GM12878 (cell line): ENCODE measurements around the gene RANBP3. TPM values are rescaled to one million over a fixed set of nuclear protein-coding genes. Genes with fewer than 3 reads are reported as not detected.

Experiments used
- ATAC-seq: fragments of 200-7000 bp; cut with Tn5 transposase; 3 replicates; pipeline ENCODE4 v1.9.1; 2020; ENCODE audit warnings: mild to moderate bottlenecking, moderate library complexity
- BruUV-seq: library from RNA; stranded (reverse); fragments of 400-500 nt; replicated peaks from 2 replicates; lab custom pipeline; 2021; lab: Mats Ljungman, UMichigan
- CTCF ChIA-PET: fragments of 300-600 bp; sonication (Branson Sonifier 250); formaldehyde crosslinking; extraction: SDS; loops from one replicate; lab custom pipeline; 2021; ENCODE audit warnings: inconsistent platforms; lab: Yijun Ruan, JAX
- POLR2A ChIA-PET: fragments of 350-600 bp; formaldehyde crosslinking; extraction: SDS; loops from one replicate; lab custom pipeline; 2021; ENCODE audit warnings: inconsistent platforms; lab: Charles Lee
- RAD21 ChIA-PET: fragments of 300-600 bp; sonication (Branson Sonifier 250); formaldehyde crosslinking; loops from one replicate; lab custom pipeline; 2023; ENCODE audit warnings: antibody characterized with exemption; ENCODE audit not compliant: unreplicated experiment; lab: Charles Lee
- SMC1A ChIA-PET: fragments of 300-600 bp; sonication (Branson Sonifier 250); formaldehyde crosslinking; loops from one replicate; lab custom pipeline; 2023; ENCODE audit not compliant: unreplicated experiment, uncharacterized antibody; lab: Charles Lee
- DNase-seq: peaks from one replicate; pipeline ENCODE4 v3.0.0-alpha.2; 2011; ENCODE audit warnings: low read depth, low spot score
- FAIRE-seq: peaks from 3 replicates; lab custom pipeline; 2011; peaks lifted over from hg19 to GRCh38; lab: Jason Lieb, UNC
- H2AFZ ChIP-seq: 2 replicates; pipeline ENCODE4 v1.6.0; 2011; ENCODE audit warnings: low read depth, low read length, control low read depth; ENCODE audit not compliant: control insufficient read depth
- H3K27ac ChIP-seq: 2 replicates; pipeline ENCODE4 v1.5.1; 2011; ENCODE audit warnings: control low read depth; ENCODE audit not compliant: control insufficient read depth, insufficient read depth
- H3K27me3 ChIP-seq, 2 experiments: replicated peaks in 1 of 2; 2 replicates each; pipeline versions ENCODE4 v1.6.0 to v1.6.1; 2011; ENCODE audit warnings: low read length in 1 of 2; ENCODE audit not compliant: control insufficient read depth in 2 of 2, insufficient read depth in 2 of 2
- H3K36me3 ChIP-seq, 2 experiments: 2 replicates each; pipeline ENCODE4 v1.5.1; 2011; ENCODE audit warnings: low read length in 1 of 2; ENCODE audit not compliant: control insufficient read depth in 2 of 2, insufficient read depth in 2 of 2
- H3K4me1 ChIP-seq: 2 replicates; pipeline ENCODE4 v1.6.1; 2011; ENCODE audit warnings: mild to moderate bottlenecking, low read length, moderate library complexity, mixed read lengths; ENCODE audit not compliant: control insufficient read depth, insufficient read depth
- H3K4me2 ChIP-seq: 2 replicates; pipeline ENCODE4 v1.6.0; 2011; ENCODE audit warnings: control low read depth; ENCODE audit not compliant: control insufficient read depth, insufficient read depth
- H3K4me3 ChIP-seq: fragments of 200-600 bp; sonication (generic); 2 replicates; pipeline ENCODE4 v1.5.1; 2016
- H3K79me2 ChIP-seq: 2 replicates; pipeline ENCODE4 v1.6.0; 2011; ENCODE audit warnings: low read length; ENCODE audit not compliant: control insufficient read depth, insufficient read depth
- H3K9ac ChIP-seq: 2 replicates; pipeline ENCODE4 v1.8.0; 2011; ENCODE audit warnings: low read length, control low read depth, mixed read lengths; ENCODE audit not compliant: control insufficient read depth, insufficient read depth
- H3K9me3 ChIP-seq: replicated peaks from 3 replicates; pipeline ENCODE4 v1.5.1; 2011; ENCODE audit warnings: mild to moderate bottlenecking, low read length; ENCODE audit not compliant: control insufficient read depth, insufficient read depth
- H4K20me1 ChIP-seq: 2 replicates; pipeline ENCODE4 v1.6.0; 2011; ENCODE audit not compliant: control insufficient read depth, insufficient read depth
- BCL11A ChIP-seq: IDR thresholded peaks from 2 replicates; pipeline ENCODE4 v1.6.1; 2011; ENCODE audit warnings: low read depth, low read length
- CBX3 ChIP-seq: fragments of 200-600 bp; sonication (generic); IDR thresholded peaks from 2 replicates; pipeline ENCODE4 v1.6.1; 2016; ENCODE audit warnings: low read depth, borderline replicate concordance
- EZH2 ChIP-seq: IDR thresholded peaks from 2 replicates; pipeline ENCODE4 v1.6.1; 2012; ENCODE audit warnings: low read depth, mild to moderate bottlenecking, control low read depth, inconsistent platforms, low read length, borderline replicate concordance; ENCODE audit not compliant: control insufficient read depth
- FOS ChIP-seq: IDR thresholded peaks from 3 replicates; pipeline ENCODE4 v1.6.1; 2011; ENCODE audit warnings: borderline replicate concordance; ENCODE audit not compliant: insufficient read length; ENCODE audit errors: extremely low read depth
- FOXM1 ChIP-seq: IDR thresholded peaks from 2 replicates; pipeline ENCODE4 v1.6.1; 2012; ENCODE audit warnings: low read depth, mild to moderate bottlenecking, inconsistent platforms, low read length, moderate library complexity
- MYC ChIP-seq: IDR thresholded peaks from 2 replicates; pipeline ENCODE4 v1.6.1; 2011; ENCODE audit warnings: mild to moderate bottlenecking, low read length, moderate library complexity, inconsistent platforms; ENCODE audit not compliant: insufficient read depth, insufficient replicate concordance, insufficient read length, severe bottlenecking
- NFXL1 ChIP-seq: fragments of 450-650 bp; IDR thresholded peaks from 2 replicates; pipeline ENCODE4 v1.6.1; 2017; ENCODE audit warnings: antibody characterized with exemption, mild to moderate bottlenecking, borderline replicate concordance
- NKRF ChIP-seq: fragments of 450-650 bp; conservative IDR thresholded peaks from 2 replicates; pipeline ENCODE4 v1.6.1; 2017; ENCODE audit warnings: mild to moderate bottlenecking, moderate library complexity
- POLR2AphosphoS5 ChIP-seq: IDR thresholded peaks from 2 replicates; pipeline ENCODE4 v1.6.1; 2011; ENCODE audit warnings: mild to moderate bottlenecking, low read length, inconsistent platforms
- RB1 ChIP-seq: fragments of 450-650 bp; formaldehyde crosslinking; IDR thresholded peaks from 2 replicates; pipeline ENCODE4 v1.6.1; 2017; ENCODE audit warnings: mild to moderate bottlenecking, borderline replicate concordance
- RUNX3 ChIP-seq: IDR thresholded peaks from 2 replicates; pipeline ENCODE4 v1.6.1; 2012; ENCODE audit warnings: low read length, inconsistent platforms
- SMAD5 ChIP-seq: IDR thresholded peaks from 2 replicates; pipeline ENCODE4 v1.6.1; 2016; ENCODE audit warnings: antibody characterized with exemption, low read depth
- SMC3 ChIP-seq: IDR thresholded peaks from 2 replicates; pipeline ENCODE4 v1.6.1; 2011; ENCODE audit warnings: low read length, improper control_type of control experiment, borderline replicate concordance
- SUPT20H ChIP-seq: IDR thresholded peaks from 2 replicates; pipeline ENCODE4 v1.6.1; 2011; ENCODE audit warnings: low read depth, mild to moderate bottlenecking, low read length, moderate library complexity, borderline replicate concordance; ENCODE audit not compliant: control insufficient read depth
- TCF7 ChIP-seq: IDR thresholded peaks from 2 replicates; pipeline ENCODE4 v1.6.1; 2014; ENCODE audit warnings: antibody characterized with exemption, borderline replicate concordance
- ZBED1 ChIP-seq: IDR thresholded peaks from 2 replicates; pipeline ENCODE4 v1.6.1; 2016; ENCODE audit warnings: borderline replicate concordance
- ZBTB33 ChIP-seq: fragments of 450-650 bp; IDR thresholded peaks from 2 replicates; pipeline ENCODE4 v1.6.1; 2017; ENCODE audit warnings: mild to moderate bottlenecking
- ZNF207 ChIP-seq: fragments of 450-650 bp; IDR thresholded peaks from 2 replicates; pipeline ENCODE4 v1.6.1; 2014; ENCODE audit warnings: antibody characterized with exemption, mild to moderate bottlenecking, borderline replicate concordance
- ZNF24 ChIP-seq: fragments of 450-650 bp; IDR thresholded peaks from 2 replicates; pipeline ENCODE4 v1.6.1; 2017; ENCODE audit warnings: antibody characterized with exemption, mild to moderate bottlenecking
- WGBS: methylation state at CpG from one replicate; pipeline ENCODE4 v1.1.6; 2016; ENCODE audit warnings: low lambda C conversion rate; ENCODE audit not compliant: insufficient replicate concordance, insufficient coverage; ENCODE audit errors: missing lambda C conversion rate; 5-methylcytosine and 5-hydroxymethylcytosine counted together
- in situ Hi-C: fragments of 300-500 bp; cut with MboI; formaldehyde crosslinking; loops from 9 replicates; pipeline ENCODE4 v1.14.3; 2018; ENCODE audit warnings: mixed read lengths
- intact Hi-C: fragments of 100-400 bp; cut with micrococcal nuclease; formaldehyde crosslinking; loops from one replicate; pipeline ENCODE4 v1.14.2; 2022; ENCODE audit not compliant: unreplicated experiment
- polyA plus RNA-seq, 11 experiments: library from polyadenylated mRNA; depleted of rRNA in 4 of 11; unstranded in 6 of 11; stranded (reverse) in 5 of 11; fragments of >200 nt; fragmentation: Nextera tagmentation in 4 of 11; fragmentation: Illumina TruSeq in 1 of 11; extraction: Ambion mirVana in 4 of 11; extraction: Trizol in 1 of 11; gene quantifications; 1 replicate in 1 of 11; 2 replicates in 10 of 11; pipeline versions ENCODE4 v1.2.1 to v1.2.3, GENCODE V29; 2011 to 2016; ENCODE audit warnings: inconsistent platforms in 2 of 11, missing spikeins in 2 of 11, low read depth in 1 of 11
- total RNA-seq, 4 experiments: library from RNA; depleted of rRNA in 3 of 4; stranded (reverse); fragments of >200 nt in 3 of 4; fragmentation: Illumina TruSeq in 1 of 4; extraction: Trizol in 1 of 4; gene quantifications; 2 replicates each; pipeline versions ENCODE4 v1.2.1 to v1.2.3, GENCODE V29; 2013 to 2021
- TF ChIP-seq, protein P1 (sequence below): IDR thresholded peaks from 2 replicates; pipeline ENCODE4 v1.6.1; 2011; ENCODE audit warnings: borderline replicate concordance, low read depth, mild to moderate bottlenecking, moderate library complexity, mixed read lengths, low read length; ENCODE audit not compliant: insufficient read depth; ENCODE audit errors: extremely low read length

RANBP3 gene
- total and polyA plus RNA-seq, 10 of the 15 experiments (the other 5 are each of a cell fraction or from before 2014, with no cell fraction given): 1.1 to 81.6 (median 60.0) TPM

DNA sequence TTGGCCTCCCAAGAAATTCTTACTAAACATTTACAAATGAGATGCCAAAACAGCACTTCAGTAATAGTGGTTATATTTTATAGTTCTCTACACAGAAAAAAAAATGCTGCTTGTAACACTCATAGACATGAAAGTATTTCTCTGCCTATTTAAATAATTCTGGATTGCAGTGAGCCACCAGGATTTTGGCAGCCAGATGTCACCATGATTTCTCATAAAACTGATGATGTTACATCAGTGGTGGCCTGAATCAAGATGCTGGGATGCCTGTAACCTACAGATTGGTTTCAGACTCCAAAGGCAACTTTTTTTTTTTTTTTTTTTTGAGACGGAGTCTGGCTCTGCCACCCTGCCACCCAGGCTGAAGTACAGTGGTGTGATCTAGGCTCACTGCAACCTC lies 66.6 kb downstream of the RANBP3 start (continued):
- TF ChIP-seq SMC3 (no peak), SMAD5 (no peak), ZNF207 (no peak), NKRF (no peak), EZH2 (no peak), SUPT20H (no peak), CBX3 (no peak), NFXL1 (no peak), ZBED1 (no peak)
- TF ChIP-seq, protein P1, sequence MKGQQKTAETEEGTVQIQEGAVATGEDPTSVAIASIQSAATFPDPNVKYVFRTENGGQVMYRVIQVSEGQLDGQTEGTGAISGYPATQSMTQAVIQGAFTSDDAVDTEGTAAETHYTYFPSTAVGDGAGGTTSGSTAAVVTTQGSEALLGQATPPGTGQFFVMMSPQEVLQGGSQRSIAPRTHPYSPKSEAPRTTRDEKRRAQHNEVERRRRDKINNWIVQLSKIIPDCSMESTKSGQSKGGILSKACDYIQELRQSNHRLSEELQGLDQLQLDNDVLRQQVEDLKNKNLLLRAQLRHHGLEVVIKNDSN: no peak

- intact Hi-C loops (no loop called here), in situ Hi-C loops (no loop called here)
- no peak overlapping the region for H3K4me3 ChIP-seq
- peaks cover under 1% of the 10 kb centered on the region; the same call in 1 of the 2 replicates for H3K4me1 ChIP-seq
- SMC1A ChIA-PET: no interaction called here
- no TSS peak for BruUV-seq
- no peak overlapping the region for H3K27ac ChIP-seq
- RAD21 ChIA-PET: no interaction called here
- no peak overlapping the region for H3K4me2 ChIP-seq
- CTCF ChIA-PET: no interaction called here
- no peaks in the 10 kb centered on the region for H3K79me2 ChIP-seq
- no peaks in the 10 kb centered on the region for H4K20me1 ChIP-seq
- H3K9ac ChIP-seq: no peak overlapping the region
- H2AFZ ChIP-seq: no peak overlapping the region
- FAIRE-seq (no peak), DNase-seq (no peak), ATAC-seq (no peak)
- whole genome bisulfite sequencing: 91% methylated on average over 1 of the region's 1 CpG
- POLR2A ChIA-PET: no interaction called here
- peaks cover 0 to 2% of the 10 kb centered on the region in 2 experiments; a peak in 3 of 4 replicates for H3K36me3 ChIP-seq
- H3K27me3 ChIP-seq: no peaks in the 10 kb centered on the region
- H3K9me3 ChIP-seq: no peaks in the 10 kb centered on the region
- TF ChIP-seq ZBTB33 (no peak), ZNF24 (no peak), RUNX3 (no peak), FOXM1 (no peak), BCL11A (no peak), POLR2AphosphoS5 (no peak), TCF7 (no peak), RB1 (no peak), MYC (no peak), FOS (no peak)
- TF ChIP-seq, protein P1: no peak
Measured at GRCh38 chr19:5910638-5910907, 67.4 kb downstream of the RANBP3 start.
